ENCODE data around the gene PARVB. TPM values are rescaled to one million over a fixed set of nuclear protein-coding genes. Genes with fewer than 3 reads are reported as not detected.
A peak's percentile ranks its signal among the peaks of the same experiment; 100 is the strongest.

The PARVB gene
- total RNA-seq, 1 donor from 2014 or later = 122 TPM

DNA sequence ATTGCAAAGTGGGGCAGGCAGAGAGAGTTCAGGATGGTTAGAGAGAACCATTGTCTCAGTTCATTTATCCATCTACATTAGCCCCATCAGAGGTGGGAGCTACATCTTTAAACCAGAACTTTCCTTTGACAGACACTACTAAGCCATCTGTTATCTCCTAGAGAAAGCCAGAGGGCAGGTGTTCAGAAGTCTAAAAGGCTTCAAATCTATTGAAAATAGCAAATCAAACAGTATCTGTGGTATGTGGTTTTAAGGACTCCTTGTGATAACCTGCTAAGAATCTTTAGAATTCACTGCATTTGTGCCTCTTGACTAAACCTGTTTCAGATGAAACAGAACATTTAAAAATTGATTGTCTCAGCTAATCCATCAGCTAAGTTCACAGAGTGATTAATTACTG, 112.7 kb downstream of the PARVB start:
- H3K27me3 Mint-ChIP-seq (ENCODE audit: low read depth) = no peaks in the 10 kb centered on the region
- peaks cover 13% of the 10 kb centered on the region for H3K4me1 Mint-ChIP-seq (ENCODE audit: low read depth)
- H3K9me3 Mint-ChIP-seq = peaks cover 24% of the 10 kb centered on the region
- intact Hi-C loops (cut with micrococcal nuclease) = no loop called here
- peaks cover 84% of the 10 kb centered on the region for H3K36me3 Mint-ChIP-seq (ENCODE audit: low read depth)
- no peak for DNase-seq (ENCODE audit: low spot score)
- no peak overlapping the region for H3K4me3 Mint-ChIP-seq (ENCODE audit: low read depth)
- H3K27ac Mint-ChIP-seq = peak overlapping the region; percentile 42

DNA sequence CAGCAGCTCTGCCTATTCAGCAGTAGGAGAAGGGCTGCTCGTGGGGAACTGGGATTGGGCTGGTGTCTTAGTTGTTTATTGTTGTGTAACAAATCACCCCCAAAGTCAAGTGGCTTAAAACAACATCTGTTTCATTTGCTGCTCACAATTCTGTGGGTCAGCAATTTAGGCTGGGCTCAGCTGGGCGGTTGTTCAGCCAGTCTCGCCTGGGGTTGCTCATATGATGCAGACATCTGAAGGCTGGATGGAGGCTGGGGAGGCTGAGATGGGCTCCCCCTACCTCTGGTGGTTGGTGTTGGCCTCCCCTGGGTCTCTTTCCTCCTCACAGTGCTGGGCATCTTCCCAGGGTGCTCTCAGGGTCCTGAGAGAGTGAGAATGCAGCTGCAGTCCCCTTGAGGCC, 113.3 kb downstream of the PARVB start:
- peaks cover 24% of the 10 kb centered on the region for H3K9me3 Mint-ChIP-seq
- no peak for DNase-seq (ENCODE audit: low spot score)
- H3K27me3 Mint-ChIP-seq (ENCODE audit: low read depth) = no peaks in the 10 kb centered on the region
- no peak overlapping the region for H3K4me3 Mint-ChIP-seq (ENCODE audit: low read depth)
- peaks cover 13% of the 10 kb centered on the region for H3K4me1 Mint-ChIP-seq (ENCODE audit: low read depth)
- no peak overlapping the region for H3K27ac Mint-ChIP-seq
- H3K36me3 Mint-ChIP-seq (ENCODE audit: low read depth) = peaks cover 82% of the 10 kb centered on the region
- intact Hi-C loops (cut with micrococcal nuclease) = no loop called here

DNA sequence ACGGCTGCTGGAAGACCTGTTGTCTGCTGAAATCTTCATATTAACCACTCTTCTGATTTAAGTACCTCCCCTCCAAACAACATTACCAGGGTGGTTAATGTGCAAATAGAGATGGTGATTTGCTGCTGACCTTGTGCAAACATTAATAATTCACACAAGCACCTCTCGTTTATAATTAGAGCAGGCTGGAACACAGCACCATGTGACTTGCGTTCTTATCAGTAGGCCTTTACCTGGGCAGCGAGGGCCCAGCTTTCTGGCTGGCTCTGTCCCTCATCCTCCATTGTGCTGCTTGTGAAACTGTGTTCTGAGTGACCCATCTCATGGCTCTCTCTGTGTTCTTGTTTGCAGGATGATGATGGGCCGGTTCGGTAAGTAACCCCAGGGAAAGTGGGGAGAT, 115.7 kb downstream of the PARVB start:
- no peaks in the 10 kb centered on the region for H3K27me3 Mint-ChIP-seq (ENCODE audit: low read depth)
- no peak overlapping the region for H3K27ac Mint-ChIP-seq
- DNase-seq (ENCODE audit: low spot score) = no peak
- intact Hi-C loops (cut with micrococcal nuclease) = no loop called here
- peaks cover 61% of the 10 kb centered on the region for H3K36me3 Mint-ChIP-seq (ENCODE audit: low read depth)
- H3K9me3 Mint-ChIP-seq = peaks cover 24% of the 10 kb centered on the region
- H3K4me1 Mint-ChIP-seq (ENCODE audit: low read depth) = peaks cover 2% of the 10 kb centered on the region
- no peak overlapping the region for H3K4me3 Mint-ChIP-seq (ENCODE audit: low read depth)

GRCh38 chr22:44142421-44143104, 118.5 kb downstream of the PARVB start:
- no peaks in the 10 kb centered on the region for H3K27me3 Mint-ChIP-seq (ENCODE audit: low read depth)
- H3K4me1 Mint-ChIP-seq (ENCODE audit: low read depth) = no peaks in the 10 kb centered on the region
- H3K4me3 Mint-ChIP-seq (ENCODE audit: low read depth) = no peak overlapping the region
- no peak overlapping the region for H3K27ac Mint-ChIP-seq
- H3K36me3 Mint-ChIP-seq (ENCODE audit: low read depth) = peaks cover 38% of the 10 kb centered on the region
- intact Hi-C loops (cut with micrococcal nuclease) = no loop called here
- peaks cover 6% of the 10 kb centered on the region for H3K9me3 Mint-ChIP-seq
- DNase-seq (ENCODE audit: low spot score) = no peak

DNA sequence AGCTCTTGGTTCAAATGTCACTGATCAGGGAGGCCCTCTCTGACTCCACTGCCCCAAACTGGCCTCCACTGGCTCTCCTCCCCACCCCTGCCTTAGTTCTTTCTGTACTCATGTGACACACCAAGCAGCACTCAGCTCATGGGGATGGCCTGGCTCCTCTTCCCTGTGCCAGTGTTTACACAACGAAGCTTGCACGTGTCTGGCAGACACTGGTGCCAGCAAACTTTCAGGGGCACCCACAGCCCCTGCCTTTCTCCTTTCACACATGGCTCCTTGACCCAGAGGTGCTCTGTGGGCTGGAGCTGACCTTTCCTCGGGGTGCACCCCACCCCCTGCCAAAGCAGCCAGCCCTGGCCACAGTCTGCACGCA, 119.0 kb downstream of the PARVB start:
- DNase-seq (ENCODE audit: low spot score) = no peak
- Mint-ChIP-seq H3K4me3 (ENCODE audit: low read depth) (no peak overlapping the region), H3K36me3 (ENCODE audit: low read depth) (peaks cover 33% of the 10 kb centered on the region), H3K27ac (no peak overlapping the region), H3K27me3 (ENCODE audit: low read depth) (no peaks in the 10 kb centered on the region), H3K9me3 (peaks cover under 1% of the 10 kb centered on the region), H3K4me1 (ENCODE audit: low read depth) (no peaks in the 10 kb centered on the region)
- intact Hi-C loops (cut with micrococcal nuclease) = no loop called here

GRCh38 chr22:44143579-44143978, 119.5 kb downstream of the PARVB start:
- no peak for DNase-seq (ENCODE audit: low spot score)
- no peak overlapping the region for H3K27ac Mint-ChIP-seq
- peaks cover 28% of the 10 kb centered on the region for H3K36me3 Mint-ChIP-seq (ENCODE audit: low read depth)
- intact Hi-C loops (cut with micrococcal nuclease) = no loop called here
- H3K4me1 Mint-ChIP-seq (ENCODE audit: low read depth) = no peaks in the 10 kb centered on the region
- H3K9me3 Mint-ChIP-seq = no peaks in the 10 kb centered on the region
- no peak overlapping the region for H3K4me3 Mint-ChIP-seq (ENCODE audit: low read depth)
- H3K27me3 Mint-ChIP-seq (ENCODE audit: low read depth) = no peaks in the 10 kb centered on the region

GRCh38 chr22:44144046-44144569, 120.0 kb downstream of the PARVB start:
- H3K36me3 Mint-ChIP-seq (ENCODE audit: low read depth) = peaks cover 23% of the 10 kb centered on the region
- no peaks in the 10 kb centered on the region for H3K4me1 Mint-ChIP-seq (ENCODE audit: low read depth)
- H3K9me3 Mint-ChIP-seq = no peaks in the 10 kb centered on the region
- no peak overlapping the region for H3K27ac Mint-ChIP-seq
- no peaks in the 10 kb centered on the region for H3K27me3 Mint-ChIP-seq (ENCODE audit: low read depth)
- DNase-seq (ENCODE audit: low spot score) = no peak
- intact Hi-C loops (cut with micrococcal nuclease) = no loop called here
- no peak overlapping the region for H3K4me3 Mint-ChIP-seq (ENCODE audit: low read depth)

- H3K27me3 Mint-ChIP-seq (ENCODE audit: low read depth) = no peaks in the 10 kb centered on the region
- H3K27ac Mint-ChIP-seq = no peak overlapping the region
- H3K4me1 Mint-ChIP-seq (ENCODE audit: low read depth) = no peaks in the 10 kb centered on the region
- peaks cover 15% of the 10 kb centered on the region for H3K36me3 Mint-ChIP-seq (ENCODE audit: low read depth)
- intact Hi-C loops (cut with micrococcal nuclease) = no loop called here
- DNase-seq (ENCODE audit: low spot score) = no peak
- no peaks in the 10 kb centered on the region for H3K9me3 Mint-ChIP-seq
- no peak overlapping the region for H3K4me3 Mint-ChIP-seq (ENCODE audit: low read depth)
These were observed 121.4 kb downstream of the PARVB start for GRCh38 chr22:44145544-44145943.

DNA sequence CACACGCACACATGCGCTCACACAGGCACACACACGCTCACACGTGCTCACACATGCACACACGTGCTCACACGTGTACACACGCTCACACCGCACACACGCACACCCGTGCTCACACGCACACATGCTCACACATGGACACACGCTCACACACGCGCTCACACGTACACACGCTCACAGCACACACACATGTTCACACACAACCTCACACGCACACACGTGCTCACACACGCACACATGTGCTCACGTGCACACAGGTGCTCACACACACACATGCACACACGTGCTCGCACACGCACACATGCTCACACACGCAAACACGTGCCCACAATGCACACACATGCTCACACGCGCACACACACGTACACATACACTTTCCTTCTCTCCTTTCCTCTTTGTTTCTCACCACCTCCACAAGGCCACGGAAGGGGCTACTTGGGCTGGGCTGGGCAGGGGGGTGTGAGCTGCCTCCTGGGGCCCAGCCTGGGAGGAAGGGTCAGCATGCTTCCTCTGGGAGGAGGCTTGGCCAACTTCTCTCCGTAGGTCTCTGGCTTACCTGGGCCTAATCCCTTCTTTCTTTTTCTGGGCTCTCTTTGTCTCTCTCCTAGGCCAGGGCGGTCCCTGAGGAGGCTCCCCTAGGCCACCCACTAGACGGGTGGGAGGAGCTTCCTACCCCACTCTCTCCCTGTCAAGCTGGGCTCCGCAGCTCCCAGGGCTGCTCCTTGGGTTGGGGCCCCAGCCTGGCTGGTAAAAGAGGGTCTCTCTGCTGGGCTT, 122.2 kb downstream of the PARVB start:
- no peak overlapping the region for H3K27ac Mint-ChIP-seq
- H3K4me3 Mint-ChIP-seq (ENCODE audit: low read depth) = no peak overlapping the region
- no peak for DNase-seq (ENCODE audit: low spot score)
- H3K4me1 Mint-ChIP-seq (ENCODE audit: low read depth) = no peaks in the 10 kb centered on the region
- H3K36me3 Mint-ChIP-seq (ENCODE audit: low read depth) = peaks cover 18% of the 10 kb centered on the region
- no peaks in the 10 kb centered on the region for H3K27me3 Mint-ChIP-seq (ENCODE audit: low read depth)
- intact Hi-C loops (cut with micrococcal nuclease) = no loop called here
- H3K9me3 Mint-ChIP-seq = no peaks in the 10 kb centered on the region

DNA sequence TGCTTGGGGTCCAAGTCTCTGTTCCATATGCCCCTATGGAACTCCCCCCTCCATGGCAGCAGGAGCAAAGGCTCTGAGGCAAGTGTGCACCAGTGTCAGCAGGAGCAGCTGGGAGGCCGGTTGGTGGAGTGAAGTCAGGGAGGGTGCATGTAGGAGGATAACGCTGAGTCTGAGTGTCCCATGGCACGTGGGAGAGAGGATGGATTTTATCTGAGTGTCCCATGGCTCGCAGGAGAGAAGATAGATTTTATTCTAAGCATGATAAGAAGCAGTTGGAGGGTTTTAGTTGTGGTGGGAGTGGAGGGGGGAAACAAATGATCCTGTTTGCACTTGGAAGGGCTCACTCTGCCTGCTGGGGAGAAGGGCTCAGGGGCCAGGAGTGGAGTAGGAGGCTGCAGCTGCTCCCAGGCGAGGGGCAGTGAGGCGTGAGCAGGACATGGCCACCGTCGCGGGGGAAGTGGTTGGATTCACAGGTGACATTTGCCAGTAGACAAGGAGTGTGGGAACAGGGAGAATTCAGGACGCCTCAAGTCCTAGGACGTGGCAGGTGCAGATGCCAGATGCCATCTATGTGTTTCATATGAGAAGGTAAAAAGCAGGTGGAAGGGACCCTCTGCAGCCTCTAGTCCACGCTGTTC, 123.0 kb downstream of the PARVB start:
- intact Hi-C loops (cut with micrococcal nuclease) = no loop called here
- Mint-ChIP-seq H3K27ac (no peak overlapping the region), H3K4me1 (ENCODE audit: low read depth) (no peaks in the 10 kb centered on the region), H3K36me3 (ENCODE audit: low read depth) (peaks cover 12% of the 10 kb centered on the region), H3K4me3 (ENCODE audit: low read depth) (no peak overlapping the region), H3K9me3 (no peaks in the 10 kb centered on the region), H3K27me3 (ENCODE audit: low read depth) (no peaks in the 10 kb centered on the region)
- no peak for DNase-seq (ENCODE audit: low spot score)

DNA sequence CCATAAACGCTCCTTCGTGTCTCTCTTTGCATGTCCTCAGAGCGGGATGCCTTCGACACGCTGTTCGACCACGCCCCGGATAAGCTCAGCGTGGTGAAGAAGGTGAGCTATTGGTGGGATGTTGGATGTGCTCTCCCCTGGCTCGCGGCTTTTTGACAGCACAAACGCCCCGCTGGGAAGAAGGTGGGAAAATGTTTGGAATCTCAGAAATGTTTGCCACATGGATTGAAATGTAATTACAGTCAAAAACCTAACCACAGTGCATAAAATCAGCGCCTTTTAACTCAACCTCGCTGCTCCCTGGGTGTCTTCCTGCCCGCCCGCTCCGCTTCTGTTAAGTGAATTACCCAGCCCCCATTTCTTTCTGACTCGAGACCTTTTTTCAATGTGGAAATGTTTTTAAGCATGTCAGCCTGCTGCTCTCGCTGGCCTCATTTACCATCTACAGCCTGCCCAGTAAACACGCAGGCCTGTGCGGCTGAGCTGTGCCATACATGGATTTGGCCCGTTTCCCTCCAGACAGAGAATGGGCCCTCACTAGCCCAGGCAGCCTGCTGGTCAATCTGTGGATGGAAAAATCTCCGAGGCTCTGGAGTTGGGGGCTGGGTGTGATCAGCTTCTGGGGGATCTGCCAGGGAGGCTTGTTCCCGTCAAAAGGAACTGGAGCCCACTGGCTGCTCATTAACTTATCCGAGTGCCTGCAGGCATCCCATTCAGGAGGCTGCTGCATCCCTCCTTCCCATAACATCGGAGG, 123.9 kb downstream of the PARVB start:
- H3K4me1 Mint-ChIP-seq (ENCODE audit: low read depth) = no peaks in the 10 kb centered on the region
- no peak overlapping the region for H3K27ac Mint-ChIP-seq
- no peaks in the 10 kb centered on the region for H3K9me3 Mint-ChIP-seq
- intact Hi-C loops (cut with micrococcal nuclease) = no loop called here
- H3K4me3 Mint-ChIP-seq (ENCODE audit: low read depth) = no peak overlapping the region
- H3K36me3 Mint-ChIP-seq (ENCODE audit: low read depth) = peaks cover 19% of the 10 kb centered on the region
- no peaks in the 10 kb centered on the region for H3K27me3 Mint-ChIP-seq (ENCODE audit: low read depth)
- no peak for DNase-seq (ENCODE audit: low spot score)

DNA sequence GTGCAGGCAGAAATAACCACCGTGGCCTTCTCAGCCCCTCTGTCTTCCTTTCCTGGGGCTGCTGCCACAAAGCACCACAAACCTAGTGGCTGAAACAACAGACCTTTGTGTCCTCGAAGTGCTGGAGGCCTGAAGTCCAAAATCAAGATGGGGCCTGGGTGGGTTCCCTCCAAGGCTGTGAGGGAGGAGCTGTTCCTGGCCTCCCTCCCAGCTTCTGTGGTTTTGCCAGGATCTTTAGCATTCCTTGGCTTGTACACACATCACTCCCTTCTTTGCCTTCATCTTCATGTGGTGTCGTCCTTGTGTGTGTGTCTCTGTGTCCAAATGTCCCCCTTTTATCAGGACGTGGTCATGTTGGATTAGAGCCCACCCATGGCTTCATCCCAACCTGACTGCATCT, 127.6 kb downstream of the PARVB start:
- intact Hi-C loops (cut with micrococcal nuclease) = no loop called here
- no peak overlapping the region for H3K4me3 Mint-ChIP-seq (ENCODE audit: low read depth)
- no peaks in the 10 kb centered on the region for H3K4me1 Mint-ChIP-seq (ENCODE audit: low read depth)
- no peaks in the 10 kb centered on the region for H3K9me3 Mint-ChIP-seq
- H3K27me3 Mint-ChIP-seq (ENCODE audit: low read depth) = no peaks in the 10 kb centered on the region
- H3K36me3 Mint-ChIP-seq (ENCODE audit: low read depth) = peaks cover 16% of the 10 kb centered on the region
- no peak overlapping the region for H3K27ac Mint-ChIP-seq
- no peak for DNase-seq (ENCODE audit: low spot score)

All from activated T-helper 2 cell treated with anti-CD3 and anti-CD28 coated beads, Interferon-gamma antibody, Interleukin-2, Interleukin-4, amounts not matched to agents 10 μg/mL and 5 μg/mL and 100 μg/mL, durations not matched to agents 14 hours and 24 hours and 36 hours (primary cell).